Measurements from ENCODE around the gene CSTPP1.

DNA sequence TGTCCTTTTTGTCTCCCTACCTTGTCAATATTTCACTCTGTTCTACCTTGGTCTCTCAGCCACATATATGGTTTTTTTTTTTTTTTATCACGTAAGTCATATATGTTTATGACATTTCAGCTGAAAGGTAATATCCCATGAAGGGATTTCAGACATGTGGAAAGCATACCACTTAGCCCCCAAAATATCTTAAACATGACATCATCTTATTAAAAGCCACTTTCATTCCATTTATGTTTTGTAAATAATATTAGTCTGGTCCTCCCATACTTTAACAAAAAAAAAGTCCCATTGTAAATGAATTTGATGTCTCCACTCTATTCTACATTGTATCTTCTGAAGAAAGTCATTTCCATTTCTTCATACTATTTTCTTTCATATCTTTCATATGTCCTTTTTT, 85.4 kb downstream of the CSTPP1 start:
- TF ChIP-seq, protein P1, sequence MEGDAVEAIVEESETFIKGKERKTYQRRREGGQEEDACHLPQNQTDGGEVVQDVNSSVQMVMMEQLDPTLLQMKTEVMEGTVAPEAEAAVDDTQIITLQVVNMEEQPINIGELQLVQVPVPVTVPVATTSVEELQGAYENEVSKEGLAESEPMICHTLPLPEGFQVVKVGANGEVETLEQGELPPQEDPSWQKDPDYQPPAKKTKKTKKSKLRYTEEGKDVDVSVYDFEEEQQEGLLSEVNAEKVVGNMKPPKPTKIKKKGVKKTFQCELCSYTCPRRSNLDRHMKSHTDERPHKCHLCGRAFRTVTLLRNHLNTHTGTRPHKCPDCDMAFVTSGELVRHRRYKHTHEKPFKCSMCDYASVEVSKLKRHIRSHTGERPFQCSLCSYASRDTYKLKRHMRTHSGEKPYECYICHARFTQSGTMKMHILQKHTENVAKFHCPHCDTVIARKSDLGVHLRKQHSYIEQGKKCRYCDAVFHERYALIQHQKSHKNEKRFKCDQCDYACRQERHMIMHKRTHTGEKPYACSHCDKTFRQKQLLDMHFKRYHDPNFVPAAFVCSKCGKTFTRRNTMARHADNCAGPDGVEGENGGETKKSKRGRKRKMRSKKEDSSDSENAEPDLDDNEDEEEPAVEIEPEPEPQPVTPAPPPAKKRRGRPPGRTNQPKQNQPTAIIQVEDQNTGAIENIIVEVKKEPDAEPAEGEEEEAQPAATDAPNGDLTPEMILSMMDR (IDR thresholded peaks at IDR 0.05; ENCODE audit: low read length), result no peak
- TF ChIP-seq EZH2 (IDR thresholded peaks at IDR 0.05; ENCODE audit: borderline replicate concordance, low read length), result no peak

All from OCI-LY1 (cell line).